Activated CD8-positive, alpha-beta memory T cell treated with anti-CD3 and anti-CD28 coated beads, Interleukin-2, amount 10 ng/mL, durations not matched to agents 7 days and 5 days (primary cell): ENCODE data around the gene ZNF117. TPM values are rescaled to one million over a fixed set of nuclear protein-coding genes. Genes with fewer than 3 reads are reported as not detected.

Source experiments
- total RNA-seq, 2 experiments: library from RNA; stranded (reverse); gene quantifications; one replicate each; pipeline ENCODE4 v1.2.3, GENCODE V29; 2021

ZNF117 gene
- total RNA-seq, 2 experiments from 2014 or later: 3.6 to 4.9 TPM

Other genes starting within 250 kb of the ZNF117 start
- 10 to 100 TPM in 1 of 2 experiments, 1 to 10 TPM in 1; 6.9 to 11.0 TPM for gene ZNF138, start 196.6 kb downstream of the ZNF117 start, total RNA-seq
- gene ZNF273, start 87.8 kb downstream of the ZNF117 start, total RNA-seq: 10 to 100 TPM in 1 of 2 experiments, 1 to 10 TPM in 1; 8.4 to 13.6 TPM
- gene ERV3-1, start 15.7 kb upstream of the ZNF117 start, total RNA-seq: 10 to 100 TPM in 1 of 2 experiments, 1 to 10 TPM in 1; 9.5 to 15.1 TPM